Right lobe of liver (tissue), 4 donors: ENCODE results near the gene ELN.
"Not testable (repeated sequence)": the region's sequence is repeated elsewhere in the genome, so short reads cannot be mapped to it uniquely, and the experiment has no call there.

Experiments used
- POLR2A ChIP-seq: fragments of 450-650 bp; IDR thresholded peaks from one replicate; pipeline ENCODE4 v1.6.1; 2017; ENCODE audit warnings: antibody characterized with exemption, mild to moderate bottlenecking
- TF ChIP-seq, protein P1 (sequence below), 4 donors: fragments of 200-600 bp in 3 of 4; fragments of 450-650 bp in 1 of 4; IDR thresholded peaks; one replicate each; pipeline versions ENCODE4 v1.5.1 to v1.8.0; 2016 to 2022; ENCODE audit warnings: antibody characterized with exemption in 4 of 4, mild to moderate bottlenecking in 2 of 4
- donor health status: DM: no; HTN: no; CAD: no.
- donor health status: DM: no; HTN: no; CAD: no.
- donor health status: DM: no; HTN: yes; CAD: no.

DNA sequence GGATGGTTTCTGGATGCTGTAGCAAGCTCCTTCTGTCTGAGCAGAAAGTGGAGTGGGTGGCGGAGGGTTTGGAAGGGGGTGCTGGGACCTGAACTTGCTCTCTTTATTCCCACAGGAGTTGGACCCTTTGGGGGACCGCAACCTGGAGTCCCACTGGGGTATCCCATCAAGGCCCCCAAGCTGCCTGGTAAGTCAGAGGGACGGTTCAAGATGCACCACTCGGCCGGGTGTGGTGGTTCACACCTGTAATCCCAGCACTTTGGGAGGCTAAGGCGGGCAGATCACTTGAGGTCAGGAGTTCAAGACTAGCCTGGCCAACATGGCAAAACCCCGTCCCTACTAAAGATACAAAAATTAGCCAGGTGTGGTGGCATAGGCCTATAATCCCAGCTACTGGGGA is 18.6 kb downstream of the ELN start:
- TF ChIP-seq, protein P1, sequence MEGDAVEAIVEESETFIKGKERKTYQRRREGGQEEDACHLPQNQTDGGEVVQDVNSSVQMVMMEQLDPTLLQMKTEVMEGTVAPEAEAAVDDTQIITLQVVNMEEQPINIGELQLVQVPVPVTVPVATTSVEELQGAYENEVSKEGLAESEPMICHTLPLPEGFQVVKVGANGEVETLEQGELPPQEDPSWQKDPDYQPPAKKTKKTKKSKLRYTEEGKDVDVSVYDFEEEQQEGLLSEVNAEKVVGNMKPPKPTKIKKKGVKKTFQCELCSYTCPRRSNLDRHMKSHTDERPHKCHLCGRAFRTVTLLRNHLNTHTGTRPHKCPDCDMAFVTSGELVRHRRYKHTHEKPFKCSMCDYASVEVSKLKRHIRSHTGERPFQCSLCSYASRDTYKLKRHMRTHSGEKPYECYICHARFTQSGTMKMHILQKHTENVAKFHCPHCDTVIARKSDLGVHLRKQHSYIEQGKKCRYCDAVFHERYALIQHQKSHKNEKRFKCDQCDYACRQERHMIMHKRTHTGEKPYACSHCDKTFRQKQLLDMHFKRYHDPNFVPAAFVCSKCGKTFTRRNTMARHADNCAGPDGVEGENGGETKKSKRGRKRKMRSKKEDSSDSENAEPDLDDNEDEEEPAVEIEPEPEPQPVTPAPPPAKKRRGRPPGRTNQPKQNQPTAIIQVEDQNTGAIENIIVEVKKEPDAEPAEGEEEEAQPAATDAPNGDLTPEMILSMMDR (IDR thresholded peaks at IDR 0.05), result not testable (repeated sequence)
- not testable (repeated sequence) for TF ChIP-seq POLR2A
